ENCODE results near the gene ELL2.

- TF ChIP-seq POLR2A (IDR thresholded peaks at IDR 0.05) = no peak
- no peak for TF ChIP-seq CTCF (IDR thresholded peaks at IDR 0.05)
These were observed 125.8 kb downstream of the ELL2 start for GRCh38 chr5:95835682-95836385.
